ENCODE data around the gene SERPINB10.

Gene SERPINB10

DNA sequence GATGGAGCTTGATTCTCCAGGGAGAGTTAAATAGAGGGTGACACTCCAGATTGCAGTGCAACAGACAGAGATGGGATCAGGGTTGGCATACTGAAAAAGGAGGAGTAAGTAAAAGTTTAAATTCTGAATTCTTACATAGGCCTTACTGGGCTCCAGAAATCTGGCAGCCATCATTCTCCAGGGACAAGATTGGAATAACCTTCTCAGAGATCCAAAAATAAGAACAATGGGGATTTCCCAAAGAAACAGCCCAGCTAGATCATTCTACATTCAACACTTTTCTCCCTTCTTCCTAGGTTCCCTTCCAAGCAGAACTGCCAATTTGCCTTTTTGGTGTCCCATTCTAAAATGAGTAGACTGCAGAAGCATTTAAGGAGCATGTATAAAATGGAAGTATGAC, 35.2 kb upstream of the SERPINB10 start:
- no peak for TF ChIP-seq SPI1 (IDR thresholded peaks at IDR 0.05; ENCODE audit: low read depth, low read length)
- no peak for TF ChIP-seq TAF1 (IDR thresholded peaks at IDR 0.05; ENCODE audit: low read depth, low read length)
- no peak for TF ChIP-seq POLR2AphosphoS5 (IDR thresholded peaks at IDR 0.05; ENCODE audit: low read depth, low read length)
- TF ChIP-seq POU2F2 (IDR thresholded peaks at IDR 0.05; ENCODE audit: low read depth, low read length) = no peak
- no peak for TF ChIP-seq POLR2A (IDR thresholded peaks at IDR 0.05; ENCODE audit: low read depth, low read length)
- TF ChIP-seq PAX5 (IDR thresholded peaks at IDR 0.05; ENCODE audit: insufficient read depth, low read length, severe bottlenecking) = no peak
- no peak for DNase-seq (ENCODE audit: insufficient read length, low spot score)
- FAIRE-seq = no peak

DNA sequence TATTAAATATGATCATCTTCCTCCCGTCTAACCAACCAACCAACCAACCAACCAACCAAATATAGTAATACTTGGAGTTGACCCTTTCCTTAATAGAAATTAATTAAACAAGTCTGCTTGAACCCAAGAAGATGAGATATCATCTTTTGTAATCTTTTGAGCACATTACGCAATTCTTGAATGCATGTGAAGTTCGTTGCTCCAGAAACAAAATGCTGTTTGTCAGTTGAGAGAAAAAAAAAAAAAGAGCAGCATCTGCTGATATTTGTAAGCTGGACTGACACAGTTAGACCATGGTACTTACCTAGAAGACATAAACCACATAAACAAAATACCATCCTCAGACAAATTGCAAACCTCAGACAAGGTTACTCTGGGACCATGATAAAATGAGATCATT, 29.4 kb upstream of the SERPINB10 start:
- no peak for TF ChIP-seq POU2F2 (IDR thresholded peaks at IDR 0.05; ENCODE audit: low read depth, low read length)
- no peak for TF ChIP-seq POLR2A (IDR thresholded peaks at IDR 0.05; ENCODE audit: low read depth, low read length)
- no peak for TF ChIP-seq PAX5 (IDR thresholded peaks at IDR 0.05; ENCODE audit: insufficient read depth, low read length, severe bottlenecking)
- TF ChIP-seq POLR2AphosphoS5 (IDR thresholded peaks at IDR 0.05; ENCODE audit: low read depth, low read length) = no peak
- no peak for TF ChIP-seq SPI1 (IDR thresholded peaks at IDR 0.05; ENCODE audit: low read depth, low read length)
- no peak for TF ChIP-seq TAF1 (IDR thresholded peaks at IDR 0.05; ENCODE audit: low read depth, low read length)
- no peak for FAIRE-seq
- DNase-seq (ENCODE audit: insufficient read length, low spot score) = no peak

DNA sequence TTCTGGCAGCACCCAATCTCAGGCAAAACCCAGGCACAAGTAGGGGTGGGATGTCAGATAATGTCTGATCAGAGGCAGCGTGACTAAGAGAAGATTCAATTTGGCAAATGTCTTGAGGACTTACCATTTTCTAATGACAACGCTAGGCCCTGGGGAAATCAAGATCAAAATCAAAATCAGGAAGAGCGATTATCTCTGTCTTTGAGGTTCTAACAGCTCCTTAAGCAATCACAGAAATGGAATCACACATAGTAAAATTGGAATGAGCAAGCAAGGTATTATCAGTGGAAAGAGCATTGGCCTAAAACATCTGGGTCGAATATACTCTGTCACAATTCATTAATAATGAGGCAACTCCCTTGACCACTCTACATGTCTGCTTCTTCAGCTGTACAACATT, 28.8 kb upstream of the SERPINB10 start:
- no peak for TF ChIP-seq POLR2AphosphoS5 (IDR thresholded peaks at IDR 0.05; ENCODE audit: low read depth, low read length)
- TF ChIP-seq POLR2A (IDR thresholded peaks at IDR 0.05; ENCODE audit: low read depth, low read length) = no peak
- no peak for FAIRE-seq
- no peak for DNase-seq (ENCODE audit: insufficient read length, low spot score)

DNA sequence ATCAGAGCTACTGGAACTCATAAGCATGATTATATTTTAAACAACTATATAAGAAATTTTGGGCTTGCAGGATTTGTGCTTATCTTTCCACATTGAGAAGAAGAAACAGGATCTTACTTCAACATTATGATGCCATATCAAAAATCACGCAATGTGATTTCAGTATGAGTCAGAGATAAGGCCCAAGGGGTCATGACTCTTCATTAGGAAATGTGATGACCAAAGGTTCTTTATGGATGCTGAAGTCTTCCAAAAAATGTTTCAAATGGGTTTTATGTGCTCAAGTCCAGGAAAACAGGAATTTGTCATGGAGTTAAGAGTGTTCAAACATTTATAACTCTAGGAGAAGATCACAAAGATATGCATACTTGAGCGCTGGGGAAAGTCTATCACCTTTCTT, 28.0 kb upstream of the SERPINB10 start:
- DNase-seq (ENCODE audit: insufficient read length, low spot score) (no peak), FAIRE-seq (no peak)
- no peak for TF ChIP-seq PAX5 (IDR thresholded peaks at IDR 0.05; ENCODE audit: insufficient read depth, low read length, severe bottlenecking)
- no peak for TF ChIP-seq POU2F2 (IDR thresholded peaks at IDR 0.05; ENCODE audit: low read depth, low read length)
- no peak for TF ChIP-seq POLR2AphosphoS5 (IDR thresholded peaks at IDR 0.05; ENCODE audit: low read depth, low read length)
- TF ChIP-seq POLR2A (IDR thresholded peaks at IDR 0.05; ENCODE audit: low read depth, low read length) = no peak

DNA sequence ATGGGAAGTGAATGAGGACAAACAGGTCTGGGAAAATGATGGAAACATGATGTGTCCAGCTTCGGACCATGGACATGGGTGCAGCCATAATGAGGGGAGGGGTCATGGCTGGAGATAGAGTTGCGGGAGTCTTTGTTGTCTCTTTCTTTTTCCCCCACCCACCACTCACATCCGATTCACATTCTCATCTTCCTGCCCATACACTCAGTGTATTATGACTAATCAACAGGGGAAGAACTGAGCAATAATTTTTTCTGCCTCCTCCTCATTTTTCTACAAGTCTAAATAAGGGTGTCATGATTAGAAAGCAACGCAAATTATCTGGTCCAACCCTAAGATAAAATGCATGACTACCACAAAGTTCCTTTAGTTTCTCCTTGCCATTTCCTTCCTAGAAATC, 25.9 kb upstream of the SERPINB10 start:
- DNase-seq (ENCODE audit: insufficient read length, low spot score) (no peak), FAIRE-seq (no peak)
- TF ChIP-seq SPI1 (IDR thresholded peaks at IDR 0.05; ENCODE audit: low read depth, low read length) (no peak), TAF1 (IDR thresholded peaks at IDR 0.05; ENCODE audit: low read depth, low read length) (no peak), POU2F2 (IDR thresholded peaks at IDR 0.05; ENCODE audit: low read depth, low read length) (no peak), POLR2A (IDR thresholded peaks at IDR 0.05; ENCODE audit: low read depth, low read length) (no peak), PAX5 (IDR thresholded peaks at IDR 0.05; ENCODE audit: insufficient read depth, low read length, severe bottlenecking) (no peak), POLR2AphosphoS5 (IDR thresholded peaks at IDR 0.05; ENCODE audit: low read depth, low read length) (no peak)

DNA sequence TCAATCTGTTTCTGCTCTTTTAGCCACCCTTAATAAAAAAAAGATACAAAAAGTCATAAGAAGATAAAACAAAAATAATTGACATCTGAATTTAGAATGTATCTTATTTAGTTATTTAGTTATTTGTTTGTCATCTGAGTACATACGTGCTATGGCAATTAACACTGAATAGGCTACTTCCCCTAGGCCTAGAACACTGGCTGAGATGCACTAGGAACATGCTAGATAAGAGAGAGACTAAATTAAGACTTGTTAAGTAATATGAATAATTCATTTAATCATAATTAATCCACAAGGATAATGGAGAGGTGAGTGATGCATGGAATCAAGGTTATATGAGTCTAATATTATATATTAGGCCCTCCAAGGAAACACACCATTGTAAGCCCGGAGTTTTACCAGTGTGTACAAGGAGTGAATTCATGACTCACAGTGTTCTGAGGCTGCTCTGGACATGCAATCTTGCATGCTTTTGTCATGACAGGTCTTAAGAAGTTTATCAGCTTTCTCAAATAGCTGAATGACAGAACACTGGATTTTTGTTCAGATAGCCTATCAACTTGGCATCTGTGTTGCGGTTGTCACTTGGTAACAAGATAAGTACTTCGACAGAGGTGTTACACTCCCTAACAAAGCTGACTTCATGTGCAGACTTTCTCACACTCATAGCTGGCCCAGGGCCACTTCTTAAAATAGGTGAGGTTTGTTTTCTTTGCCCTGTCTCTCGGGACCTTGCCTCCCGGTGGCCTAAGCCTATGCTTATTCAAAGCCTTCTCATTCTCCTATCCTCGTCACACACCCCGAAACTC, 25.2 kb upstream of the SERPINB10 start:
- no peak for FAIRE-seq
- DNase-seq (ENCODE audit: insufficient read length, low spot score) = no peak
- TF ChIP-seq POU2F2 (IDR thresholded peaks at IDR 0.05; ENCODE audit: low read depth, low read length) = no peak
- no peak for TF ChIP-seq POLR2A (IDR thresholded peaks at IDR 0.05; ENCODE audit: low read depth, low read length)
- TF ChIP-seq POLR2AphosphoS5 (IDR thresholded peaks at IDR 0.05; ENCODE audit: low read depth, low read length) = no peak
- no peak for TF ChIP-seq SPI1 (IDR thresholded peaks at IDR 0.05; ENCODE audit: low read depth, low read length)

DNA sequence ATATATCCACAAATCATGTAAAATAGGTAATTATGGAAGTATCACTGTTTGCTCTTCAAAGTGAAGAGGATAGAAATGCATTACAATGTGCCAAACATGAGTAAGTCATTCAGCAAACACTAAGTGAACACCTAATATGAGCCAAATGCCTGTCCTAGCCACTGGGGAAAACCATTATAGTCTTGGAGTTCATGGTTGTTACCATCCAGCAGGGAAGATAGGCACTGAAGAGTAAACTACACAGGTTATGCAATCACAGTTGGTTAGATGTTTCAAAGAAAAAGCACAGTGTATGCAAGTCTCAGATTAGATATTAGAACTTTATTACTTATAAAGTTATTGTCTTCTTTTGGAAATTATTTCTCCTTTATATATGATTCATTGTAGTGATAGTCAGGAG, 24.1 kb upstream of the SERPINB10 start:
- no peak for FAIRE-seq

DNA sequence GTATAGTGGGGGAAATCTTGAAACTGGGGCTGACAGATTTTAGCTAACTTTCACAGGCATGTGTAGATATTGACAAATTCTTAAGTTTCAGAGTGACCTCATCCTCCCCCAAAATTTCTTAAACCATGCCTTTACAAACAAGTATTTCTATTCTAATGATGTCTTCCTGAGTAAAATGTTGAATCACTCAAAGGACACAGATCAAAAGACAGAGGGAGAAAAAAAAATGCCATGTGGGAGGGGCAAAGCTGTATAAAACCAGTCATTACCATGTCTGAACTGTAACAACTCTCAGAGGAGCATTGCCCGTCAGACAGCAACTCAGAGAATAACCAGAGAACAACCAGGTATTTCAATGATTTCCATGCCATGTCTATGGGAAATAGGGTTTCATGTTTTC, 20.3 kb upstream of the SERPINB10 start, which contains the start of gene SERPINB2:
Gene SERPINB2, plus strand, starts transcription at position 282 of the 400 bp plus-strand sequence. CDS start 3,740 bp downstream, outside the sequence.
- no peak for FAIRE-seq

More for the DNA sequence above, 24.1 kb upstream of the SERPINB10 start:
- TF ChIP-seq TAF1 (IDR thresholded peaks at IDR 0.05; ENCODE audit: low read depth, low read length) (no peak), POLR2A (IDR thresholded peaks at IDR 0.05; ENCODE audit: low read depth, low read length) (no peak), POU2F2 (IDR thresholded peaks at IDR 0.05; ENCODE audit: low read depth, low read length) (no peak), POLR2AphosphoS5 (IDR thresholded peaks at IDR 0.05; ENCODE audit: low read depth, low read length) (no peak), PAX5 (IDR thresholded peaks at IDR 0.05; ENCODE audit: insufficient read depth, low read length, severe bottlenecking) (no peak), SPI1 (IDR thresholded peaks at IDR 0.05; ENCODE audit: low read depth, low read length) (no peak)
- DNase-seq (ENCODE audit: insufficient read length, low spot score) = no peak

DNA sequence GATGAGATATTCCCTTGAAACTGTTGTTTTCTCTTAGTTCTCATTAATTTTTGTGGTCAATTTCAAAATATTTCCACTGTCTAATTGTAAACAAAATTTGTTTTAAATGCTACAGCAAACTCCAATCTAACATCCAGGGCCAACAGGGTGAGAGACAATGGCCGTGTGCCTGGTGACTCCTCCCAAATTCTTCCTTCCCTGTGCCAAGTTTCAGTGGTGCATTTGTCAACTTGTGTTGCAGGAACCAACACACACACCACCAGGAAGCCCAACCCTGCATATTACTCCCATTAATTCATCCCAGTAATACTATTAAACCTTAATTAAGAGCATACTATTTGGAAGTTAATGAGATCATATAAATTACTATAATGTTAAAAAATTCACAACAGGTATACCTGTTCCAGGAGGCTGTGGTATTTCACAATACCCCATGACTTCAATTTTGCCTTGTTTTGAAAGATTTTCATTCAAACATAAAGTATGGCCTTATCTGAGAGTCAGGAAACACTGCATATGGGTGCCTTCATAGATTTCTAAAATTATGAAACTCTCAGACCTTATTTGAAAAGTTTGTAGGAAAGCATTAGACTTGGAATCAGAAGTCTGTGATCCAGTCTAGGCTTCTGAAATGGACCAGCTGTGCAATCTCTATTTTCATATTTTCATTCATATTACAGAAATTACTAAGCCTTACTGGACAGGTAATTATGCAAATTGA, 19.1 kb upstream of the SERPINB10 start:
- TF ChIP-seq PAX5 (IDR thresholded peaks at IDR 0.05; ENCODE audit: insufficient read depth, low read length, severe bottlenecking) = no peak
- TF ChIP-seq POLR2A (IDR thresholded peaks at IDR 0.05; ENCODE audit: low read depth, low read length) = no peak
- no peak for TF ChIP-seq POLR2AphosphoS5 (IDR thresholded peaks at IDR 0.05; ENCODE audit: low read depth, low read length)
- TF ChIP-seq TAF1 (IDR thresholded peaks at IDR 0.05; ENCODE audit: low read depth, low read length) = no peak
- no peak for TF ChIP-seq POU2F2 (IDR thresholded peaks at IDR 0.05; ENCODE audit: low read depth, low read length)
- TF ChIP-seq SPI1 (IDR thresholded peaks at IDR 0.05; ENCODE audit: low read depth, low read length) = no peak
- DNase-seq (ENCODE audit: insufficient read length, low spot score) (no peak), FAIRE-seq (no peak)

More for the DNA sequence above, 20.3 kb upstream of the SERPINB10 start, which contains the start of gene SERPINB2:
- TF ChIP-seq POLR2AphosphoS5 (IDR thresholded peaks at IDR 0.05; ENCODE audit: low read depth, low read length) (no peak), PAX5 (IDR thresholded peaks at IDR 0.05; ENCODE audit: insufficient read depth, low read length, severe bottlenecking) (no peak), POLR2A (IDR thresholded peaks at IDR 0.05; ENCODE audit: low read depth, low read length) (no peak; the same call in 1 of the 2 replicates), SPI1 (IDR thresholded peaks at IDR 0.05; ENCODE audit: low read depth, low read length) (no peak), TAF1 (IDR thresholded peaks at IDR 0.05; ENCODE audit: low read depth, low read length) (no peak), POU2F2 (IDR thresholded peaks at IDR 0.05; ENCODE audit: low read depth, low read length) (no peak)
- DNase-seq (ENCODE audit: insufficient read length, low spot score) = no peak

All from GM12891 (cell line).